Measurements from ENCODE around the gene CAPN7.

The CAPN7 gene

GRCh38 chr3:15273227-15273626 is 67.2 kb downstream of the CAPN7 start:
- no peak for DNase-seq (ENCODE audit: low read depth, low spot score)

- DNase-seq (ENCODE audit: low read depth, low spot score), result no peak
Measured at GRCh38 chr3:15276028-15276724, 70.1 kb downstream of the CAPN7 start.

- DNase-seq (ENCODE audit: low read depth, low spot score), result no peak
Measured at GRCh38 chr3:15277861-15278500, 71.9 kb downstream of the CAPN7 start.

GRCh38 chr3:15279205-15279604 is 73.2 kb downstream of the CAPN7 start:
- no peak for DNase-seq (ENCODE audit: low read depth, low spot score)

DNA sequence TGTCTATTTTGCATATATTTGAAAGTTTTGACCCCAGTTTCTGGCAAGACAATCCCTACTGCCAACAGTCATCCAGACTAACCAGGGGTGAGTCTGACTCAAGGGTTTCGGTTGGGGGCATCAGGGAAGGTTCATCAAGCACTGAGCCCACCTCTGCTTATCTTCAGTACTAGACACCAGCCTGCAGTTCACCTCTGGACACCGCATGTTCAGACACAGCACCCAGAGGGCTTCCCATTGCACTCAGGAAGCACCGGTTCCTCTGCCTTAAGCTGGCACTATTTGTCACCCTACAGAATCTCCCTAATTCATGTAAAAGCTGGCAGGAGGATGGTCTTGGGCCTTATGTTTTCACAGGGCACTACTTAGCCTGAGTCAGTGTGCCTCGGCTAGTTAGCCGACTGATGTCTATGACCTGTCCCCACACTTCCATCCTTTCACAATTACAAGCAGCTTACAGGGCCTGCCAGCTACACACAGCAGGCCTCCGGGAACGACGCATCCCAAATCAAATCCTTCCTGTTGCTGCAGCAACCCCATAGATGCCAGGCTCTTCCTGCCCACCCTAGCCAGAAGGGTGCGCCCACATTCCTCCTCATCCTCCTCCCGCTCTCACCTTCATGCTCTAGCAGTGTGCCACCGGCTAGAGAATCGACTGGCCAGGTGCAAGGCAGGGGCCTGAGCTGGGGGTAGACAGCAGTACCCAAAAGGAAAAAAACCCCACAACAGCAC is 73.8 kb downstream of the CAPN7 start:
- no peak for DNase-seq (ENCODE audit: low read depth, low spot score)

GRCh38 chr3:15280853-15281532 is 74.9 kb downstream of the CAPN7 start:
- no peak for DNase-seq (ENCODE audit: low read depth, low spot score)

DNA sequence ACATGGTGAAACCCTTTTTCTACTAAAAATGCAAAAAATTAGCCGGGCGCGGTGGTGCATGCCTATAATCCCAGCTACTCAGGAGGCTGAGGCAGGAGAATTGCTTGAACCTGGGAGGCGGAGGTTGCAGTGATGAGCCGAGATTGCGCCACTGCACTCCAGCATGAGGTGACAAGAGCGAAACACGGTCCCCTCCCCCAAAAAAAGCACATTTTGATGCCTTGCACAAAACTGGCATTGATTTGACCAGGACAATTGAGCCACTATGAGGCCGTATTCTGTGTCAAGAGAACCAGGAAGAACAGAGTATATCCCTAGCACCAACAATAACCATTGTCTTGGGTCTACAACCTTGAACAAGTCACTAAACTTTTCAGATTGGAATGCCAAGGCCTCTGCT is 75.8 kb downstream of the CAPN7 start:
- DNase-seq (ENCODE audit: low read depth, low spot score), result no peak

DNA sequence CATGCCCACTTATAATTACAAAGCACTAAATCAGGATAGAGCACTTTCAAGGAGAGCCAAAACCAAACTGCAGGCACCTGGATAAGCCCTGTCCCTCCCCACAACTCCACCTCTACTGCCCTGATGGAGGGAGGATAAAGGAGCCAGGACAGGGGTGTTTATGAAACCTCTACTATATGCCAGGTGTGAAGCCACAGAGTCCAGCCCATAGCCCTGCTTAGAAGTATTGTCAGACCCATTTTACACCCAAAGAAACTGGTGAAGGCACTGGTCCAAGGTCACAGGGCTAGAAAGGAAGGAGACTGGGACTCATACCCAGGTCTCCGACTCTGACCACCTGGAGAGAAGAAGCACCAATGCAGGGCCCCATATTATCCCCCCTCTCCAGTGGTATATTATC is 77.7 kb downstream of the CAPN7 start:
- no peak for DNase-seq (ENCODE audit: low read depth, low spot score)

GRCh38 chr3:15284121-15284889 is 78.3 kb downstream of the CAPN7 start:
- no peak for DNase-seq (ENCODE audit: low read depth, low spot score)

- DNase-seq (ENCODE audit: low read depth, low spot score), result no peak
Measured at GRCh38 chr3:15286022-15286421, 80.0 kb downstream of the CAPN7 start.

- no peak for DNase-seq (ENCODE audit: low read depth, low spot score)
Measured at GRCh38 chr3:15287565-15288330, 81.7 kb downstream of the CAPN7 start.

DNA sequence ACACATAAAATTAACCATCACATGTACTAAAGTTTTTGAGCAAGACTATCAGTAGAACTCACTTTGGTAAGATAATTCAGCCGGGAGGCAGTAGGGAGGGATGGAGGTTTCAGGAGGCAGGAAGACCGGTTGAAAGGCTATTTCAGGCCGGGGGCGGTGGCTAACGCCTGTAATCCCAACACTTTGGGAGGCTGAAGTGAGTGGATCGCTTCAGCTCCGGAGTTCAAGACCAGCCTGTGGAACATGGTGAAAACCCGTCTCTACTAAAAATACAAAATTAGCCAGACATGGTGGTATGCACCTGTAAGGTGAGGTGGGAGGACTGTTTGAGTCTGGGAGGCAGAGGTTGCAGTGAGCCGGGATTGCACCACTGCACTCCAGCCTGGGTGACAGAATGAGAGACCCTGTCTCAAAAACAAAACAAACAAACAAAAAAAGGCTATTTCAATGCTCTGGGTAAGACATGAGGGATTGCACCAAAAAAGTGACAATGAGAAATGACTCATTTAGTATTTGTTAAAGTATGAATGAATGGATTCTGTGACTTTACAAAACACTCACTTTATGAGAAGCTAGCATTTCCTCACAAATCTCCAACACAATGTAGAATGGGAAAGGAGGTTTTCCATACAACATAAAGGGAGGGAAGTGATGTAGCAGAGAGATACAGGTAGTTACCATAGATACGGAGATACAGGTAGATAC is 82.4 kb downstream of the CAPN7 start:
- no peak for DNase-seq (ENCODE audit: low read depth, low spot score)

- no peak for DNase-seq (ENCODE audit: low read depth, low spot score)
Measured at GRCh38 chr3:15289661-15290060, 83.6 kb downstream of the CAPN7 start.

DNA sequence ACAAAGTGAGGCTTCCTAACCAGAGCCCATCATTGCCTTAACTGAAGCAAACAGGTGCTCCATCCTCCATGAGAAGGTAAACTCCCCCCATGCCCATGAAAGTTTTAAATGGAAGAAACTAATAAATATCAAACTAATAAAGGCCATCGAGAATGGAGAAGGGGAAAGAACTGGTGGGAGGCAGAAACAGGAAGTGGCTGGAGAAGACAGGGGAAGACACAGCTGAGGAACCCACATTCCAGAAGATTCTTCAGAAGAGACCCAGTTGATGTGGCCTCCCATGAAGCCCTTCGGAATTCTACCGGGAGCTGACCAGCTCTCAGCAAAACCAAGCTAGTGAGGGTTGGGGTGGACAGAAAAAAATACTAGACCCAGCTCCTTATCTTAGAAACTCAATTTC is 84.7 kb downstream of the CAPN7 start:
- DNase-seq (ENCODE audit: low read depth, low spot score), result no peak

- no peak for DNase-seq (ENCODE audit: low read depth, low spot score)
Measured at GRCh38 chr3:15291589-15292541, 85.8 kb downstream of the CAPN7 start.

GRCh38 chr3:15292765-15293522 is 86.9 kb downstream of the CAPN7 start:
- no peak for DNase-seq (ENCODE audit: low read depth, low spot score)

DNA sequence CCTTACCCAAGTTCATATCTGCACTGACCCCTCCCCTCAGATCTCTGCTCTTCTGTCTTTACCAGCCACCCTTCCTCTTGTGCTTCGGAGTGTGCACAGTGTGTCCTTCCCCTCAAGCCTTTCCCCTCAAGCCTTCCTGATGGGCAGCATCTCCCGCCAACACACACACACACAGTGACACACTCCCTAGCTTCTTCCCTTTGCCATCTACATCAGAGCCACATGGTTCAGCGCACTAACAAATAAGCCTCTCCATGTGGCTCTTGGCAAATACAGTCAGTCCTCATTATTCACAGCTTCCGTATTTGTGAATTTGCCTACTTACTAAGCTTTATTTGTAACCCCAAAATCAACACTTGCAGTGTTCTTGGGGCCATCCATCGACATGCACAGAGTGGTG is 88.9 kb downstream of the CAPN7 start:
- no peak for DNase-seq (ENCODE audit: low read depth, low spot score)

- no peak for DNase-seq (ENCODE audit: low read depth, low spot score)
Measured at GRCh38 chr3:15295506-15295905, 89.5 kb downstream of the CAPN7 start.
